DMS114 treated with DMSO at 0.1 percent for 48 hours (cell line): ENCODE data around the gene CAT.

Experiments
- DNase-seq: peaks from one replicate; lab custom pipeline; 2025; ENCODE audit not compliant: unreplicated experiment; lab: John Stamatoyannopoulos, UW

The CAT gene

GRCh38 chr11:34493926-34494595 is 55.3 kb downstream of the CAT start:
- DNase-seq = no peak

DNA sequence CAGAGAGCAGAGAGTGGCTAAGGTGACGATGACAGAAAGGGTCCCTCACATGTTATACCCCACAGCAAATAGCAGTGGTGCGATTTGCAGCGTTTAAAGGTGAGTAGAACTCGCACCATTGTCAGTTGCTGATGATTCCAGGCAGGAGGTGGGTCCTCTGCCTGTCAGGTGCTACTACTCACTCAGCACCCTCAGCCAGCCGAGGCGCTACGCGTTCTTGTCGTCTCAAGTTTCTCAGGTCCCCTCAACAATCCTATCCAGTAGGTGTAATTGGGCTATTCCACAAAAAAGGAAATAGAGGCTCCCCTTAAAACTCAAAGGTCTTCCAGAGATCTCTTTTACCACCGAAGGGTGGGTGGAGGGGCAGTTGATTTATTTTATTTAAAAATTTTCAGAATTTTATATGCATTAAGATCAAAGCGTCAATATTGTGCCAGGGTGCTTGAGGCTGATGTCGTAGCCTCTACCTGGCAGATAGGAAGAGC is 56.5 kb downstream of the CAT start:
- no peak for DNase-seq

- DNase-seq = no peak
These were observed 57.1 kb downstream of the CAT start for GRCh38 chr11:34495724-34496377.

GRCh38 chr11:34499719-34500500 is 61.2 kb downstream of the CAT start:
- DNase-seq = no peak

GRCh38 chr11:34501500-34501899 is 62.8 kb downstream of the CAT start:
- no peak for DNase-seq

GRCh38 chr11:34501949-34502348 is 63.2 kb downstream of the CAT start:
- DNase-seq = no peak

GRCh38 chr11:34502949-34503348 is 64.2 kb downstream of the CAT start:
- DNase-seq = no peak

GRCh38 chr11:34505874-34506273 is 67.1 kb downstream of the CAT start:
- no peak for DNase-seq

DNA sequence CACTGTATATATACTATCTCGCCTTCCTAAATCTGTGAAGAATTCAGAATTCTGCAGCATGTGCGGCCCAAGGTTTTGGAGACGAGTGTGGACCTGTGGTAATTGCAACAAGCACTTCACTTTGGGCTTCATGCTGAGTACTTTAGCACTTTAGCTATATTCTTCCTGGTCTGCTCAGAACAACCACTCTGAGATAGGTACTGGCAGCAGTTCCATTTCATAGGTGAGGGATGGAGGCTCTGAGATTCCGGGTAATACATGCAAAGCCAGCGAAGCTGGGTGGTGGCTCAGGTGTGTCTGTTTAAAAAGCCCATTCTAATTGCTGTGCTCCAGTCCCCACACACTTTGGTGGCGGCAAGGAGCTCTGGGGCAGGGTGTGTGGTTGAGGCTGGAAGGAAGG is 68.4 kb downstream of the CAT start:
- DNase-seq = no peak

GRCh38 chr11:34507610-34508009 is 68.9 kb downstream of the CAT start:
- DNase-seq = no peak

GRCh38 chr11:34508524-34508923 is 69.8 kb downstream of the CAT start:
- DNase-seq = no peak

DNA sequence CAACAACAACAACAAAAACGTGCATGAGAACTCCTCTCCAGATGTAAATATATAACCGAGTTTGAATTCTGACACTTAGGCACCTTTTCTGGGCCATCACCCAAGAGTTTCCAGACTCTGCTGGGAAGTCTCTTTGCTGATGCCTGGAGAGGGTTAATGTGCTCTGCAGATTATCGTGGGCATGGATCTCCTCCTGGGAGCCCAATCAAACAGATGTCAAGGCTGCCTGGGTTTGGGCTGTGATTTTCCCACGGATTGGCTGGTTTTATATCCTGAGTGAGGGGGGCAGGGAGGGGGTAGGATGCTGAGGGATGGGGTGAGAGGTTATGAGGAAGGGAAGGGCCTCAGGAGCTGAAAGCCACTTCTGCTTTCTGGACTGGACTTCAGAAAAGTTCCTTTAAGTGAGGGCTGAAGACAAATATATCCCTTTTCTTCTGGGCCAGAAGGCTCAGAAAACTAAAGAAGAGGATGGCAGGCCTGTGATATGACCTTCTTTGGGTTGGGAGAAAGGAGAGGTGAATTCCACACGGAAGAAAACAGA is 70.7 kb downstream of the CAT start:
- DNase-seq = no peak

DNA sequence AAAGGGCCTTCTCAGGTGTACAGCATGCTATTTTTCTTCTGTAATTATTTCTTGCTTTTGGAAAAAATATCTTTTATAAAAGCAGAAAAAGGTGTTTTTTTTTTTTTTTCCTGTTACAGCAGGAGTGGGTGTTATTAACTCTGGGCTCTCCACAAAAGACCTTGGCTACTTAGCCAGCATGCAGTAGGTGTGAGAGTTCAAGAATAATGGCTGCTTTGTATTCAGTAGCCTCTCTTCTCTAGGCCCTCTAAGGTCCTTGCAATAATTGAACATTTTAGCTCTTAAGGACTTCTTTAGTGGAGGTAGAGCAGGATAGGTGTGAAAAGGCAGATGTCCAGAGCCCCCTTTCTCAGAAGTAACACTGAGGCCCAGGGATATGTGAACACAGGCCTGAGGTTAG is 71.5 kb downstream of the CAT start:
- no peak for DNase-seq

DNA sequence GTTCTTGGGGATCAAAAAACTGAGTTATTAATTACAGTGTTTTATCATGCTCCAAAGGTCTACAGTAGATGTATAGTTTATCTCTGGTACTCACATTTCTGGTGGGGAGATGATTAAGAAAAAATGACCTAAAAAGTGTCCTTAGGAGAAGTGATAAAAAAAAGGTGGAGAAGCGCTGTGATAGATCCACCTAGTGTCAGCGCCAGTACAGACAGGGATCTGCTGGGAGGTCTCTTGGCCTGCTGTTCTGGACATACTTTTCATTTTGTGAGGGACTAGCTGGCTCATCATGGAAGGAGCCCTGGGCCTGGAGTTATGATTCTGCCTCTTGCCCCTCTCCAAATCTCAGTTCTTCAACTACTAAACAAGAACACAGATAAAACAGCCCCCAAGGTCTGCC is 71.9 kb downstream of the CAT start:
- DNase-seq = no peak

DNA sequence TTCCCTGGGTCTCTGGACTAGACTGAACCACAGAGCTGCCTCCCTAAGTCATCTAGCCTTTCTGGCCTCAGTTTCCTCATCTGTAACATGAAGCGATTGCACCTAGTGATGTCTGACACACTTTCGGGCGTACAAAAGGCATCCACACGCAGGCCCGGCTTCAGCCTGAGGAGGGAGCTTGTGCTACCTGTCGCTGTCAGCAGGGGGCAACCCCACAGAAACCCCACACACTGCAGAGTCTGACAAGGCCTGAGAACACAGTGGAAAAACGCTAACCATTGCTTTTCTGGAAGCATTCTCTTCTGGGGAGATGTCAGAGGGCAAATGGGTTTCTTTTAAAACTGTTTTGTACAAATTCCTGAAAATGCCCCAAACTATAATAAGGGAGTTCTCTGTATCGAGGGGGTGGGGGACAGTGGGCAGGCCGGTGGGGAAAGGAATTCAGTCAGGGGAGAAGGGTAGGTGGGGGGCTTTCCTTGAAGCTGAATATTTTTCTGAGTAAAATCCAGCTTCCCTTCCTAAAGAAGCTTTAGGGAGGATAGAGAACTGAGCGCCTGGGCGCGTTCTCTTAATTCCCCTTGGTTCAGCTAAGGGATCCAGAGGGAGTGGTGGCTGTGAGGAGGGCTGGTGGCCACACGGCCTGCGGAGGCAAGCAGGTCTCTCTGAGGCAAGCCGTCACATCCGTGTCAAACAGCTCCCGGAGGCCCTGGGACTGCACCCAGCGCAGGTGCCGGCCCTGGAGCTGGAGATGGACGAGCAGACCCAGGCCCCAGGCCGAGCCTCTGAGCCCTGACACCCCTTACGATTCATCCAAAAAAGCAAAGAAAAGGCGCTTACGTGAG is 74.3 kb downstream of the CAT start:
- peak; percentile 11 for DNase-seq

DNA sequence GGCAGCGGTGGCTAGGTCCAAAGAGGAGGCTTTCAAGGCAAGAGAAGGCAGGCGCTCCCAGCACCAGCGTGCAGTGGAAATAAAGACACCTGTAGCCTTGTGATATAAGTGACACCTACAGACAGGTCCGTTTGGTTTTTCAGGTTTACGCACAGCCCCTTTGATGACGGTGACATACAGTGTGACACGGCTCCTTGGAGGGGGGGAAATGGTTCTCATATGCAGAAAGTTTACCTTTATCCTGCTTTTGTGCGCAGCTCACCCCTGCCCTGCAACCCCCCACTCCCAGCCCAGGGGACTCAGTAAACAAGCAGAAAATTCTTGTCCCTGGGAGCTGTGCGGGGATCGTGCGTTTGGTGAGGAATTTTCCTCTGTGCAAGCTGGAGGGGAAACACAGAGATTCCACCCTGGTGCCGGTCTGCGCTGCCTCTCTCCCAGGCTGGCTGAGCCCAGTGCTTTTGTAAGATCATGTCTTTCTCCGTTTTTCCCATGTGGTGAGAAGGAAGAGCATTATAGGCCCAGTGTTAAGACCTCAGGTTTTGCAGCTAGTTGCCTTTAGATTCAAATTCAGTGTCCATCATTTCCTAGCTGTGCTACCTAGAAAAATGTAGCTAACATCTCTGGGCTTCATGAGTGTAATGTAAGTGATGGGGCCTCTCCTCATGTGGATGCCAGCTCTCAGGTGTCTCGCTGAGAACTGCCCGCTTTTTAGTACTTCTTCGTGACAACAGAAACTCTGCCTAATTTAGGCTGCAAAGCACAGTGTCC is 75.1 kb downstream of the CAT start, which contains the start of gene ELF5:
TSS of gene ELF5 (minus strand) at position 113 of the 768 bp plus-strand sequence. CDS start 8,045 bp downstream, outside the sequence.
- DNase-seq = no peak

GRCh38 chr11:34514597-34514996 is 75.9 kb downstream of the CAT start:
- no peak for DNase-seq

DNA sequence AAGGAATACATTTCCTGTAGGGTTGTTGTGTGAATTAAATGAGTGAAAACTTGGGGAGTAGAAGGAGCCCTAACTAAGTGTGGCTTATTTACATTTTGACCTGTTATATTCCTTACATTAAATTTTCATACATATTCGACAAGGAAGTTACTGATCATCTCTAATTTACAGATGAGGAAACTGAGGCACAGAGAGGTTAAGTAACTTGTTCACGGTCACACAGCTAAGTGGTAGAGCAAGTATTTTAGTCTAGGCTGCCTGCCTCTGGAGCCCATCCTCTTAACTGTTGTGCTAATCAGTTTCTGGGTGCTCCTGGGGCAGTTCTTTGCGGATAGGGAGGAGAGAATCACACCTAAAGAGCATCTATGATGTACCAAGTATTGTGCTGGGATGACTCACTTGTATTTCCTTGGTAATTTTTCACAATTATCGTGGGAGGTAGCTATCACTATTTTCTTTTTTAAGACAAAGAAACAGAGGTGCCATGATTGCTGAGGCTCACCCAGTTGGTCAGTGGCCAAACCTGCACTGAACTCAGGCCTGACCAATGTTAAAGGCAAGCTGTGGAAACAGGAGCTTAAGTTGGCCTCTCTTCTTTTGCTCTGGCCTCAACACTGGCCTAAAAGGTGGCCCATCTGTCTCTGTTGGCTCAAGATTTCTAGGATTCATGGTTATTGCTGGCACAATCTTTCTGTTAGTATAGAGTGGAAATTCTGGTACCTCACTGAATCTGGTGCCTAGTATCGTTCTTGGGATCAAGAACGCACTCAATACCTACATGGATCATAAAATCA is 77.7 kb downstream of the CAT start:
- no peak for DNase-seq

DNA sequence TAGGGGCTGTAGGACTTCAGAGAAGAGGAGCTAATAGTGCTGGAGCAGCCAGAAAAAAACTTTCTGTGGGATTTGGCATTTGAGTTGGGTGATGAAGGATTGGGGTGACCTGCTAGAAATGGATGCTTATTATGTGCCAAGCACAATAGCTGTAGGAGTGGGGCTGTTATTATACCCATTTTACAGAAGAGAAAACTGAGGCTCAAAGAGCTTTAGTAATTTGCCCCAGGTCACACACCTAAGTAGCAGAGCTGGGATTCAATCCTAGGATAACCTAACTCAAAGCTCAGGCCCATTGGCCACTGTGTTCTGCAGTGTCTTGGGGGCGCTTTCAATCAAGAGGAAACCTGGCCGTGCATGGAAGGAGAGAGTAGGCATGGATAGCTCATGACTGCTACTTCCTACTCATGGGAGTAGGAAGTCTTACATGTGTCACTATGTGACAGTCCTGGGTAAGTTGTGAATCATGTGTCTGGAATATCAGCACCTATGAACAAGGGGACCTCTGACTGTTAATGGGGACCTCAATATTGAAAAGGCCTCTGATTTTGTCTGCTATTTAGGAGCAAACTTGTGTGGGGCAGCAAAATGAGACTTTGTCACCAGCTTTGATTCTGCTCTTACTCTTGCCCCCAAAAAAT is 81.0 kb downstream of the CAT start:
- no peak for DNase-seq
